Dedifferentiated amniotic fluid mesenchymal stem cell (primary cell): Measurements from ENCODE around the gene DLK1.

Source experiments
- DNase-seq: peaks from one replicate; pipeline ENCODE4 v3.0.0-alpha.2; 2016; ENCODE audit errors: extremely low spot score

Gene DLK1

GRCh38 chr14:100776681-100777365 lies 50.1 kb downstream of the DLK1 start:
- DNase-seq: no peak

DNA sequence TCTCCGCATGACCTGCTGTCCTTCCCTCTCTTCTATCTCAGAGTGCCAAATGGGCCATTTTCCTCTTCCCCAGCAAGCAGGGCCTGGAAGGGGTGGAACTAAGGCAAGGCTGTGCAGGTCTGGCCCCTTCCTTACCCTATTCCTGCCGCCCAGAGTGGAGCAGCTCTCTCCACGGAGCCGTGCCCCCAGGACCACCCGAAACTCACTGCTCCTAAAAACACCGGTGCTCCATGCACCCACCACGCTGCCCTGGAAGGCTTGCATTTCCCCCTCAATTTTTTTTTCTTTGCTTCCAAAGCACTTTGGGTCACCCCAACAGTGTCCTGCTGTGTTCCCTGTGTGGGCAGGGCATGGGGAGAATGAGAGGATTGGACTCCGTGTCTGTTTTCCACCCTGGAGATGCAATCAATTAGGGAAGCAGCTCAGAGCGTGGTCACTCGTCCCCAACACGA lies 50.7 kb downstream of the DLK1 start:
- no peak for DNase-seq

DNA sequence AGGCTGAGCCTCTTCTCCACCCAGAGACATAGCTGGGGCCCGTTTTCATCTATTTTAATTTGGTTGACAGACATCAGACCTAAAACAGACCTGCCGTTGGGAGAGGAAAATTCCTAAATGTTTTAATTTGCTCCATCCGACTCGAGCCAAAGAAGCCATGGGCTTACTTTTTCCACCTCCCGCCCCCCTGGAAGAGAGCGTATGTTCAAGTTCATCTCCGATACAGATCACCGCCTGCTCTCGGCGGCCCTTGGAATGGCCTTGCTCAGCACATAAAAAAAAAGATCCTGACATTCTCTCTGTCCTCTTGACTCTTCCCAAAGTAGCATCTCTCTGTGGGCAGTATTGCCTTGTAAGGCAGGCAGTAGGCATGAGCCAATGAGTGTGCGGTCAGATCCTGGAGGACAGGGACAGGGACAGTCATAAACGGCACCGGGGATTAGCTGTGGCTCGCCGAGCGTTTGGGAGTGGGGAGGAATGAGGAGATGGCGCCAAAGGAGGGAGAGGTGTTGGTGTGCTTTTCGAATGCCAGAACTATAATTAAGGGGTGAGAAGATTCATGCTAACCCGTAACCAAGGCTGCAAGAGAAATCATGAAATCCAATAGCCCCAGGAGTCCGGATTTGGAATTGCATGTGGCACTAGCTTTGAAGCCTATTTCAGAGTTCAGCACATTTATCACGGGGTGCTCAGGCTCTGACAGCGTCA lies 51.3 kb downstream of the DLK1 start:
- no peak for DNase-seq

- no peak for DNase-seq
Observed at GRCh38 chr14:100778526-100778882, 51.8 kb downstream of the DLK1 start.

DNA sequence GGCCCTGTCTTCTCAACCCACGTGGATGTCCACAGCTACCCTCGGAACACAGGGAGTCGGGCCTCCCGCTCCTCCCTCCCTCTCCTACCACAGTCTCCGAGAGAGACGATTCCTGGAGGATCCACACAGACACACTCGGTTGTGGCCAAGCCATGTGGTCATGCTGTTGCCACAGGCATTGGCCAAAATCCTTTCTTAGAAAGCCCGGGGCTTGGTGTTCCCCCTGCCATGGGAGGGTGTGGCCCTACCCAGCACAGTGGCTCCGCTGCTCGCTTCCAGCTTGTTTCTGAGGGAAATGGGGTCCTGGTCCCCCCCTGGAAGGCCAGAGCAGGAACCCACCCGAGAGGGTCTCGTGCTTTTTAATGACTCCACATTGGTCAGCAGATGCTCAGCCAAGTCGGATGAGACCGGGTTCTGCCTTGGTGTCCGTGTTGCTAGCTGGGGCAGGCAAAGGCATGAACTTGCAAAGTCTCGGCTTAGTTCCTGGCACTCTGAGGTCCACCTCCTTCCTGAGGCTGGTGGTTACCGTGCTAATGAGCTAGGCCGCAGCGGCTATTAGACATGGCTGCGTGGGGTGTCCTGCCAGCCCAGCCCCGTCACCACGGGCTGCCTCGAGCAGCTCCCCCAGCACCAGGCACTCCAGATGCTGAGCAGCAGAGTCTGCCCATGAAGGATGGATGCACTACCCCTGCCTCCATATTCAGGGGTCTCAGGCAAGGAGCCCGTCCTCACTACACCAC lies 52.4 kb downstream of the DLK1 start:
- no peak for DNase-seq

- no peak for DNase-seq
Observed at GRCh38 chr14:100779691-100780080, 53.0 kb downstream of the DLK1 start.

- no peak for DNase-seq
Observed at GRCh38 chr14:100780246-100780645, 53.6 kb downstream of the DLK1 start.

- DNase-seq: no peak
Observed at GRCh38 chr14:100780646-100781355, 54.1 kb downstream of the DLK1 start.

DNA sequence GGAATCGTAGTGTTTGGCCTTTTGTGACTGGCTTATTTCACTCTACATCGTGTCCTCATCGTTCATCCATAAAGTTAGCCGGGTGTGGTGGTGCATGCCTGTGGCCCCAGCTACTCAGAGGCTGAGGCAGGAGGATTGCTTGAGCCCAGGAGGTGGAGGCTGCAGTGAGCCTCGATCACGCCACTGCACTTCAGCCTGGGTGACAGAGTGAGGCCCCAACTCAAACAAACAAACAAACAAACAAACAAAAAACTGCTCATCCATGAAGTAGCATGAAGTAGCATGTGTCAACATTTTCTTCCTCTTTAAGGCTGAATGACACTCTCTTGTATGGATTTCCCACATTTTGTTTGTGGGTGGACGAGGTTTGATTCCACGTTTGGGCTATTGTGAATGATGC lies 55.3 kb downstream of the DLK1 start:
- no peak for DNase-seq

DNA sequence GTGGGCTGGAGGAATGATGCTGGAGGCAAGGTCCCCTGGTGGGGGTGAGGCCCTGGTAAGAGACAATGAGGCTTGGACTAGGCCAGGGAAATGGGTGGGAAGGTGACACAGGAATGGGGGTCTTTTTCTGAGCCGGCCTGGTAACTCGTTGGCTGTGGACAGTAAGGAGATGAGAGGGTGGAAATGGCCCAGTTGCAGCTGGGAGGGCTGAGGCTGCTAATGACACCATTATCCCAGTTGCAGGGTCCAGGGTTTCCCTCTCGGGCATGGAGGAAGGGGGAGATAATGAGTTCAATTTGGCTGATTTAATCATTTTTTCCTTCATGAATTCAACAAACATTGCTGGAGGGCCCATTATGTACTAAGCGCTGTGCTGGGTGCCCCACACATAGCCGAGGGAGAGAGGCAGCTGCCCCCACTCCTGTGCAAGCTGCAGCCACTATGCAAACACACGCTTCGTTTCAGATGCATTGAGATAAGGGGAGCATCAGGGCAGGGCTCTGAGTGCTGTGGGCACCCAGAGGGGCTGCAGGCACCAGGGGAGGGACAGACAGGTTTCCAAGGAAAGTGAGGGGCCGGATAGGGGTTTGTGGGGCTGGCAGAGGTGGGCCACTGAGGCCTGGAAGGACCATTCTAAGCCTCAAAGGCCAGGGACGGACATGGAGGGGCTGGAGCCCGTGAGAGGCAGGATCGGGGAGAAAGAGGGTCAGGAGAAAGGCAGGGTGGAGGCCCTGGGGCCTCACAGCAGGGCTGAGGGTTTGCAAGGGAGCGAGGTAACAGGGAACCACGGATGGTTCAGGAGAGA lies 56.0 kb downstream of the DLK1 start:
- no peak for DNase-seq

- no peak for DNase-seq
Observed at GRCh38 chr14:100783630-100784370, 57.1 kb downstream of the DLK1 start.

DNA sequence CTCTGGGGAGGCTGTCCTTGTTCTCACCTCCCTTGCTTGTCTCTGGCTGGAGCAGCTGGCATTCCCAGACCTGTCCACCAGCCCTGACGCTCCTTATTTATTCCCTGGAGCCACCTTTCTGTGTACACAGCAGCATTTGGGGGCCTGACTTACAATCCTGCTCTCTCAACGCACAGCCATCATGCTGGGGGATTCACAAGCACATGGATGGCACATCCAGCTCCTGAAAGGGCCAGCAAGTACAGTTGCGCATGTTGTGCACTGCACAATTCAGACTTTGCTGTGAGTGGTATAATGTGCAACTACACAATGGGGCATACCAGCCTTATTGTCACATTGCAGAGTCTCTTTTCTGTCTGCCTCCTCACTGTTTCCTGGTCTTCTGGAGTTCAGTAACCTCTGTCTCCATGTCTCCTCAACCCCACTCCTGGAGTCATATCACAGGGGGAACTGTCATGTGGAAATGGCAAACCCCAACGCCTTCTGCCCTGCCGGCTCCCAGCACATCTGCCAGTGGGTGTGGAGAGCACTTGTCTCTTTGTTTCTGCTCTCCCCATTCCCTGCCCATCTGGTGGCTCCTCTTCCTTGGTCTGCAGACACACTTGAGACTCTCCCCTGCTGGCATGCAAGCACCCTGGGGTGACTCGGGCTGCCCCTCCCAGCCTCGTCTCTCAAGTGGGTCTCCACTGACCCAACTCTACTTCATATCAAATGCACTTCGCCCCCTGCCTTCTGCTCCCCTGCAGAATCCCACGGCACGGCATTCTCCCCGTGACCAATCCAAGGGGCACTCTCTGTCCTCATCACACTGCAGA lies 58.0 kb downstream of the DLK1 start:
- DNase-seq: no peak

DNA sequence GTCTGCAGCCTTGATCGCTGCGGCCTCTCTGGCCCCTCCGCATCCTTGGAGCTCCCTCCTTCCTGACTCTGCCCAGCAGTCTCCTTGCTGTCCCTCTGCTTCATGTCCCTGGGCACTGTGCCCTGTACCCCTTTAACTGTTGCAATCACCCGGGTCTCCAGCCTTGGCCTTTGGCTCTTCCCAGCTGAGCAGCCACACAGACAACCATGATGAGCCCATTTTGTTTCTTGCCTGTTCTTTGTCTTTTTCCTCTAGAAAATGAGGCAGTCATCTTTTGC lies 58.6 kb downstream of the DLK1 start:
- DNase-seq: no peak

DNA sequence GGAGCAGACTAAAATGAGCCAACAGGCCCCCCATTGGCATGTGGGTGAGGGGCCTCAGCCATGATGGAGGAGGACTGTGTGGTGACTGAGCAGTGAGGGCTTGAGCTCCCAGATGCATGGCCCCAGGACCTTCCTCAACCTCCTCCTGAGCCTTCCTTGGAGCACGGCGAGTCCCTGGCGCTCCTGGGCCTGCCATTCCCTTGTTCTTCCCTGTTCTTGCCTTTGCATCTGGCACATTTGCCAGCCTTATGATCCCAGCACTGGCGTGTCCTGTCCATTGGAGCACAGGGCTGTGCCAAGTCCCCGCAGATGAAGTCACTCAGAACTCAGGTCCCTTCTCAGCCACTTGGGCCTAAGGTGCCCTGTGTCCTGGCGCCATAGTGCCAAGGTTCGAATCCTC lies 58.9 kb downstream of the DLK1 start:
- DNase-seq: no peak

GRCh38 chr14:100786131-100786530 lies 59.4 kb downstream of the DLK1 start:
- DNase-seq: no peak

GRCh38 chr14:100786576-100787219 lies 60.0 kb downstream of the DLK1 start:
- DNase-seq: no peak

DNA sequence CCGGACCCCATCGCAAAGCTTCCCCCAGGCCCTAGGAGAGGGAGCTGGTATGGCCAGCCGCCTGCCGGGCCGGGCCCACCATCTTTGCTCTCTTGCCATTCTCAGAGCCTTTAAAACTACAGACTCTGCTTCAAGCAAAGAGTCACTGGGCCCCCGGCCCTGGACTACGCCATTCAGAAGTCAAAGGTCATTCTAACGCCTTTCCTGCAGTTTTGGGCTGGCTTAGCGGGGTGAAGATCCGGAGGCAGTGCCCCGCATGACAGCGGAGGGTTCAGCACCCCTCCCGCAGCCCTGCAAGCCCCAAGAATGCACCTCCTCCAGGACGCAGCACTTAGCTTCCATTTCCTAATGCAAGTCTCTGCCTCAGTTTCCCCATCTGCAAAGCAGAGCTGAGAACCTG lies 61.0 kb downstream of the DLK1 start:
- no peak for DNase-seq
